GM12874 (cell line): Measurements from ENCODE around the gene CRAMP1.

Experiments used
- CTCF ChIP-seq: IDR thresholded peaks from 2 replicates; pipeline ENCODE4 v1.5.1; 2011; ENCODE audit warnings: low read depth, mild to moderate bottlenecking, control low read depth, low read length, moderate library complexity; ENCODE audit not compliant: insufficient read depth

CRAMP1 gene

GRCh38 chr16:1612320-1613111 lies at the start of gene CRAMP1:
TSS of gene CRAMP1 (plus strand) at chr16:1612360. CDS start at chr16:1614640, 2,280 bp downstream.
- TF ChIP-seq CTCF = no peak

GRCh38 chr16:1563786-1564185 lies 48.4 kb upstream of the CRAMP1 start:
- TF ChIP-seq CTCF = no peak

- TF ChIP-seq CTCF = 0 out of 2 replicates have a peak, but pooled peaks have one; percentile 26
These were observed 47.8 kb upstream of the CRAMP1 start for GRCh38 chr16:1564325-1564724.

GRCh38 chr16:1565083-1565805 lies 46.9 kb upstream of the CRAMP1 start:
- TF ChIP-seq CTCF = no peak

GRCh38 chr16:1567988-1568387 lies 44.2 kb upstream of the CRAMP1 start:
- no peak for TF ChIP-seq CTCF

GRCh38 chr16:1571012-1571671 lies 41.0 kb upstream of the CRAMP1 start:
- no peak for TF ChIP-seq CTCF

GRCh38 chr16:1572673-1573072 lies 39.5 kb upstream of the CRAMP1 start:
- TF ChIP-seq CTCF = no peak
